Thyroid gland (tissue), 4 donors: Measurements from ENCODE around the gene POMGNT1. TPM values are rescaled to one million over a fixed set of nuclear protein-coding genes. Genes with fewer than 3 reads are reported as not detected.
A peak's percentile ranks its signal among the peaks of the same experiment; 100 is the strongest.

Source experiments
- DNase-seq, 2 donors: peaks; one replicate each; pipeline ENCODE4 v3.0.0-alpha.2; 2019
- H3K27ac ChIP-seq, 3 donors: fragments of 200-600 bp; sonication (generic); 1 replicate in 2 of 3; 2 replicates in 1 of 3; pipeline ENCODE4 v1.5.1; 2016 to 2019; ENCODE audit warnings: mild to moderate bottlenecking in 1 of 3, moderate library complexity in 1 of 3
- H3K27me3 ChIP-seq: fragments of 200-600 bp; sonication (generic); one replicate; pipeline ENCODE4 v1.5.1; 2019
- H3K36me3 ChIP-seq, 2 donors: fragments of 200-600 bp; sonication (generic); one replicate each; pipeline ENCODE4 v1.5.1; 2016 to 2019
- H3K4me1 ChIP-seq, 2 donors: fragments of 200-600 bp; sonication (generic); one replicate each; pipeline ENCODE4 v1.5.1; 2017 to 2019
- H3K4me3 ChIP-seq, 3 donors: fragments of 200-600 bp; sonication (generic); replicated peaks in 1 of 3; 1 replicate in 2 of 3; 2 replicates in 1 of 3; pipeline ENCODE4 v1.5.1; 2016; ENCODE audit warnings: mild to moderate bottlenecking in 1 of 3
- H3K9me3 ChIP-seq: fragments of 200-600 bp; sonication (generic); one replicate; pipeline ENCODE4 v1.5.1; 2017
- CTCF ChIP-seq, 6 experiments: fragments of 200-600 bp in 3 of 6; fragments of 450-650 bp in 3 of 6; sonication (generic) in 3 of 6; IDR thresholded peaks; one replicate each; pipeline ENCODE4 v1.5.1; 2016 to 2019; ENCODE audit warnings: antibody characterized with exemption in 6 of 6, mild to moderate bottlenecking in 2 of 6, inconsistent platforms in 1 of 6, moderate library complexity in 1 of 6
- POLR2A ChIP-seq, 2 donors: fragments of 450-650 bp; IDR thresholded peaks; one replicate each; pipeline ENCODE4 v1.6.1; 2017; ENCODE audit warnings: antibody characterized with exemption in 2 of 2, mild to moderate bottlenecking in 2 of 2, moderate library complexity in 1 of 2
- WGBS, 2 donors: methylation state at CpG; one replicate each; pipeline ENCODE4 v1.1.5; 2017; 5-methylcytosine and 5-hydroxymethylcytosine counted together
- intact Hi-C: fragments of 100-400 bp; cut with DNase I; formaldehyde crosslinking; loops from one replicate; pipeline ENCODE4 v1.15.1; 2023
- total RNA-seq, 4 donors: library from RNA; depleted of rRNA; stranded (reverse); fragments of >200 nt; gene quantifications; one replicate each; pipeline ENCODE4 v1.2.3, GENCODE V29; 2016

The POMGNT1 gene
- total RNA-seq, 4 donors from 2014 or later, result 54.2 to 90.8 (median 79.3) TPM

- H3K9me3 ChIP-seq, result no peaks in the 10 kb centered on the region
- no peak overlapping the region for H3K4me3 ChIP-seq
- 32 to 72% methylated on average over 5 to 8 of the region's 8 CpGs for WGBS, 2 donors
- intact Hi-C loops, result no loop called here
- H3K27me3 ChIP-seq, result no peaks in the 10 kb centered on the region
- peak; percentile 93 to 95 for DNase-seq
- TF ChIP-seq CTCF (IDR thresholded peaks at IDR 0.05) (no peak), POLR2A (IDR thresholded peaks at IDR 0.05) (peak in 1 of 2 donors; percentile 74)
- peaks cover 71 to 87% of the 10 kb centered on the region in 2 donors for H3K4me1 ChIP-seq
- H3K36me3 ChIP-seq, result no peaks in the 10 kb centered on the region
- peak overlapping the region; percentile 91 to 98 (median 96) for H3K27ac ChIP-seq
Observed at GRCh38 chr1:46183079-46183847, 15.0 kb downstream of the POMGNT1 start.

GRCh38 chr1:46181343-46182260, 16.6 kb downstream of the POMGNT1 start:
- TF ChIP-seq CTCF (IDR thresholded peaks at IDR 0.05), result no peak
- DNase-seq, result no peak
- H3K27ac ChIP-seq, result peak overlapping the region; percentile 79 to 96 (median 91)
- no peak overlapping the region for H3K4me3 ChIP-seq
- no peaks in the 10 kb centered on the region for H3K9me3 ChIP-seq
- intact Hi-C loops, result loop anchor here (2.0 kb wide), 1 partner anchor 39 kb away; no protein-coding TSS in a partner anchor
- peaks cover 56 to 71% of the 10 kb centered on the region in 2 donors for H3K4me1 ChIP-seq
- no peaks in the 10 kb centered on the region for H3K36me3 ChIP-seq
- H3K27me3 ChIP-seq, result no peaks in the 10 kb centered on the region
- WGBS, 2 donors, result 55 to 56% methylated on average over 10 of the region's 10 CpGs

- intact Hi-C loops, result loop anchor here (2.0 kb wide), 1 partner anchor 41 kb away; no protein-coding TSS in a partner anchor
- DNase-seq, result peak; percentile 90 to 92
- WGBS, 2 donors, result 39 to 48% methylated on average over 9 to 12 of the region's 12 CpGs
Observed at GRCh38 chr1:46180082-46180616, 18.1 kb downstream of the POMGNT1 start.

More at GRCh38 chr1:46180082-46180616, 18.1 kb downstream of the POMGNT1 start:
- H3K36me3 ChIP-seq, result no peaks in the 10 kb centered on the region
- peak in 1 of 2 donors; percentile 69 for TF ChIP-seq POLR2A (IDR thresholded peaks at IDR 0.05)
- peak in 4 of 6 experiments; percentile 52 to 88 (median 82) for TF ChIP-seq CTCF (IDR thresholded peaks at IDR 0.05)
- H3K4me1 ChIP-seq, result peaks cover 45 to 63% of the 10 kb centered on the region in 2 donors
- H3K4me3 ChIP-seq, result peak overlapping the region in 1 of 3 donors; percentile 15
- H3K9me3 ChIP-seq, result no peaks in the 10 kb centered on the region
- H3K27ac ChIP-seq, result peak overlapping the region; percentile 79 to 96 (median 91)
- no peaks in the 10 kb centered on the region for H3K27me3 ChIP-seq
